Ovary (tissue), 3 donors: Measurements from ENCODE around the gene NDUFS7.

Experiments used
- POLR2A ChIP-seq: fragments of 450-650 bp; IDR thresholded peaks from one replicate; pipeline ENCODE4 v1.6.1; 2017; ENCODE audit warnings: antibody characterized with exemption, mild to moderate bottlenecking, moderate library complexity
- TF ChIP-seq, protein P1 (sequence below), 3 donors: fragments of 450-650 bp in 2 of 3; fragments of 200-600 bp in 1 of 3; IDR thresholded peaks; one replicate each; pipeline versions ENCODE4 v1.5.1 to v1.8.0; 2016 to 2022; ENCODE audit warnings: antibody characterized with exemption in 3 of 3, mild to moderate bottlenecking in 1 of 3
- donor health status: DM: no; HTN: no; CAD: no.

DNA sequence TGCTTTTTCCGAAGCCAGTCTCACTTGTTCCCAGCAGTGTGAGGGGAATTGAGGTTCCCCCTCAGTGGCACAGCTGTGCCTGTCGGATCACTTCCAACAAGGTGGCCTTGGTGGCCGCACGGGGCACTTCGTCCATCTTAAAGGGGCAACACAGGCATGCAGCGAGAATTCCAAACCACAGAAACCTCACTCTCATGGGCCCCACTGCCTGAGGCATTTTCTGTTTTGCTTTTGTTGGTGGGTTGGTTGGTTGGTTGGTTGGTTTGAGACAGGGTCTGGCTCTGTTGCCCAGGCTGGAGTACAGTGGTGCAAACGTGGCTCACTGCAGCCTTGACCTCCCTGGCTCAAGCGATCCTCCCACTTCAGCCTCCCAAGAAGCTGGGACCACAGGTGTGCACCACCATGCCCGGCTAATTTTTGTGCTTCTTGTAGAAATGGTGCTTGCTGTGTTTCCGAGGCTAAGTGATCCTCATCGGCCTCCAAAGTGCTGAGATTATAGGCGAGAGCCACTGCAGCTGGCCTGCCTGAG, 3.7 kb upstream of the NDUFS7 start:
- TF ChIP-seq, protein P1, sequence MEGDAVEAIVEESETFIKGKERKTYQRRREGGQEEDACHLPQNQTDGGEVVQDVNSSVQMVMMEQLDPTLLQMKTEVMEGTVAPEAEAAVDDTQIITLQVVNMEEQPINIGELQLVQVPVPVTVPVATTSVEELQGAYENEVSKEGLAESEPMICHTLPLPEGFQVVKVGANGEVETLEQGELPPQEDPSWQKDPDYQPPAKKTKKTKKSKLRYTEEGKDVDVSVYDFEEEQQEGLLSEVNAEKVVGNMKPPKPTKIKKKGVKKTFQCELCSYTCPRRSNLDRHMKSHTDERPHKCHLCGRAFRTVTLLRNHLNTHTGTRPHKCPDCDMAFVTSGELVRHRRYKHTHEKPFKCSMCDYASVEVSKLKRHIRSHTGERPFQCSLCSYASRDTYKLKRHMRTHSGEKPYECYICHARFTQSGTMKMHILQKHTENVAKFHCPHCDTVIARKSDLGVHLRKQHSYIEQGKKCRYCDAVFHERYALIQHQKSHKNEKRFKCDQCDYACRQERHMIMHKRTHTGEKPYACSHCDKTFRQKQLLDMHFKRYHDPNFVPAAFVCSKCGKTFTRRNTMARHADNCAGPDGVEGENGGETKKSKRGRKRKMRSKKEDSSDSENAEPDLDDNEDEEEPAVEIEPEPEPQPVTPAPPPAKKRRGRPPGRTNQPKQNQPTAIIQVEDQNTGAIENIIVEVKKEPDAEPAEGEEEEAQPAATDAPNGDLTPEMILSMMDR (IDR thresholded peaks at IDR 0.05) = no peak
- no peak for TF ChIP-seq POLR2A
